Mononuclear cell (primary cell): ENCODE results near the gene BCAS3. TPM values are rescaled to one million over a fixed set of nuclear protein-coding genes. Genes with fewer than 3 reads are reported as not detected.
"Not testable (repeated sequence)": the region's sequence is repeated elsewhere in the genome, so short reads cannot be mapped to it uniquely, and the experiment has no call there.

Experiments used
- H3K27me3 ChIP-seq: 2 replicates; pipeline ENCODE4 v1.6.0; 2011; ENCODE audit warnings: low read length, control low read depth; ENCODE audit not compliant: insufficient read depth
- H3K4me1 ChIP-seq: 2 replicates; pipeline ENCODE4 v1.5.1; 2011; ENCODE audit warnings: mild to moderate bottlenecking, low read length, control low read depth; ENCODE audit not compliant: insufficient read depth
- H3K4me3 ChIP-seq: 2 replicates; pipeline ENCODE4 v1.5.1; 2011; ENCODE audit warnings: mild to moderate bottlenecking, low read length, moderate library complexity
- H3K9me3 ChIP-seq: 2 replicates; pipeline ENCODE4 v1.5.1; 2011; ENCODE audit warnings: low read depth, mild to moderate bottlenecking, control low read depth, low read length
- total RNA-seq: library from RNA; depleted of rRNA; stranded (reverse); fragments of >200 nt; gene quantifications from one replicate; pipeline ENCODE4 v1.2.3, GENCODE V29; 2012

The BCAS3 gene
- total RNA-seq, 1 donor = 23.9 TPM

DNA sequence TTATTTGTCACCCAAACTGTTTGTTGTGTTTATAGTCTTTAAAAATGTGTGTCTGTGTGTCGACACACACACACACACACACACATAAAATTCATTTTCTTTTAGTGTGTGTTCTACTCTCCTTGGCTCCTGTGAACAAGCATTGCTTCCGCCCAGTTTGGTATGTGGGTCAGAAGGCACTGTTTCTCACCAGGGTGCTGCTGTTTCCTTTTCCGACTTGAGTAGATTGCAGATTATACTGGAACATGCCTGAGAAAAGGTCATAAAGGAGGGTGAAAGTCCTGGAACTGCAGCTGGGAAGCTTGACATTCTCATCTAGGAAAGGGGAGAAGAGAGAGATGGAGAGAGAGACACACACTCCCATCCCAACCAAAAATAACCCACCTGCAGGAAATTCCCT, 330.3 kb downstream of the BCAS3 start:
- H3K9me3 ChIP-seq = no peaks in the 10 kb centered on the region
- H3K4me3 ChIP-seq = no peak overlapping the region
- H3K4me1 ChIP-seq = no peaks in the 10 kb centered on the region
- H3K27me3 ChIP-seq = no peaks in the 10 kb centered on the region

DNA sequence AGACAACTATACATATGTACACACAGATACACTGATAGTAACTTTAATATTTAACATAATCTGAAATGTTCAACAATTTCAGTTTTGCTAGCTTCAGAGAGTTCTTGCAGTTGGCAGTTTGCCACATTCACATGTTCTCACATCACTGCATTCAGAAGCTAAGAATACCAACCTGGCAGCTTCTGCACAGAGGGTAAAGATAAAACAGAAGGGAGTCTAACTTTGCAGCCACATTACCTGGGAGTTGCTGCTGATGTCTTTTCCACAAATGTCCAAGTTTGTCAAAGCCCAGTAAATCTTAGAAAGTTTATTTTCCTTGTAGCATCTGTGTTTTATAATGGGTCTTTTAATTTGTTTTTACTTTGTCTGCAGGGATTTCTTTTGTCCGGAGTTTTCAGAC, 332.0 kb downstream of the BCAS3 start:
- no peaks in the 10 kb centered on the region for H3K27me3 ChIP-seq
- no peaks in the 10 kb centered on the region for H3K4me1 ChIP-seq
- no peak overlapping the region for H3K4me3 ChIP-seq
- no peaks in the 10 kb centered on the region for H3K9me3 ChIP-seq

DNA sequence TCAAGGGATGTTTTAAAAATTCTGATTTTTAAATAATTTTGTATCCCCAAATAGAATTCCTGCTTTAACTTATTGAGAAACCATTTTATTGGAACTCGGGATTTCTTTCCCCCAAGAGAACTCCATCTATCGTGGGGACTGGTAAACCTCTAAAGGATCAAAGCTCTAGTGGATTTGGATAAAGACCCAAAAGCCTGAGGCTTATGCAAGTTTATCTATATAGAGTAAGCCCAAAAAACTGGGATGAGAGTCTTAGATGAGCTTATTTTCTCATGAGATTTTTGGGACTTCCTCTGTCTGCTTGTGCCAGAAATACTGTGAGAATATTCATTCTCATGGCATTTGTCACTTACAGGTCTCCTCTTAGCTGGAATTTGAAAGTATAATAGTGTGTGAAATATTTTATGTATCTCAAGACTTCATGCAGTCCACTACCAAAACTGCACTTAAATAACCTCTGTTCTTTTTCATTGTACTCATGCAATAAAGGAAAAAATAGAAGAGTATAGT, 333.1 kb downstream of the BCAS3 start:
- Histone ChIP-seq H3K27me3 (no peaks in the 10 kb centered on the region), H3K4me3 (no peak overlapping the region), H3K4me1 (no peaks in the 10 kb centered on the region), H3K9me3 (no peaks in the 10 kb centered on the region)

DNA sequence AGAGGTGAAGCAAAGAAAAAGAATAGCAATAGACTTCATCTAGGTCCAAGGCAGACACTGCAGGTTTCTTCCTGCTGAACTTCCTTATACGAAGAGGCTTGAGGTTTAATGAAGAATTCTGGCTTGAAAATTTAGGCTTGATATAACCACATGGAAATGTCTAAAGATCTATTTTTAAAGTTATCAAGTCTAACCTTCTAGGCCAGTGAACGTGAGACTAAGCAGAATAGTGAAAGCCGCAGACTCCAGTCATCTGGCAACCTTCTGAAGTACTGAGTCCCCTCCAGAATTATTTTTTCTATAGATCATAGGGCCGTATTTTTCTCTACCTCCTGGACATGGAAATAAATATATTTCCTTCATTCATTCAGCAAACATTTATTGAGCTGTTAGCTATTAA, 333.6 kb downstream of the BCAS3 start:
- no peak overlapping the region for H3K4me3 ChIP-seq
- H3K27me3 ChIP-seq = no peaks in the 10 kb centered on the region
- H3K9me3 ChIP-seq = no peaks in the 10 kb centered on the region
- no peaks in the 10 kb centered on the region for H3K4me1 ChIP-seq

DNA sequence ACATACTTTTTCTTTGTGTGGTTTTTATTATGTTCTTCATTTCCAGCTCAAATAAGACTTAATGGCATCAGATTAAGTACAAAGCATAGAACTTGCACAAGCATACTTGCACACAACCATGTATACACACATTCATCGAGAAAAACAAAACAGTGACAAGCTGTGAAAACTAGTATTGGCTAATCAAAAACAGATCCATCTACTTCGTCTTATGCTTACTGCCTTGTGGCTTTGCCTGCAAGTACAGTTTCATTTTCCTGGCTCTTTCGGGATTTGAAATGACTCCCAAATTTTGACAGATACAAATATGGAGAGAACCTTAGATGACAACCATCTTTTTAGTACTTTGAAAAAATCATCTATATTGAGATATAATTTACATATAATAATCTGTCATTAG, 338.3 kb downstream of the BCAS3 start:
- Histone ChIP-seq H3K9me3 (no peaks in the 10 kb centered on the region), H3K4me1 (no peaks in the 10 kb centered on the region), H3K27me3 (no peaks in the 10 kb centered on the region), H3K4me3 (no peak overlapping the region)

DNA sequence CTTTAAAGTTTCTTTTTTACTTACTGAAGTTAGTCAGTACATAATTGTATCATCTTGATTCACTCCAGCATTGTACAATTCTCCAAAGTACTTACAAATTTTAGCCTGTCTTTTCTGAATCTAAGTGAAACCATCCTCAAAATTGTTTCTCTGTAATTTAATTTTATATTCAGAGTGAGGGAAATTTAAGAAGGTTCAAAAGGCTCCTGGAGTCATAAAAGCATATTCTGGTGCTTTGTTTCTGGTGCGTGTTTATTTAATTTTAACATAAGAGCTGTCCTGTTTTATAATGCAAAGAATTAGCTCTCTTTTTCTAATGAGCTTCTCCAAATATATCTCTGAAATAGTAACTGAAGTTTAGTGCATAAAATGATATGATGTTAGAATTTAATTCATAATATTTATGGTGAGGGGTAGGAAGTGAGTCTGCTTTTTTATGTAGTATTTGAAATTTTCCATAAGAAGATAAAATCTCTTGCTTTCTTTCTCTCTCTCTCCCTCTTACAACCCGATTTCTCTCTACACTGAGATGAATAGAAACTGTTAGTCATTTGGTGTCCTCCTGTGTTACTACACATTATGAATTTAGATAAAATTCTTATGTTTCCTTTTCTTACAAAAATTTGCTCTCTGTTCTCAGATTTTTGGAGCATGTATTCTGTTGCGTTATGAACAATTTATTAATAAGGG, 339.8 kb downstream of the BCAS3 start:
- Histone ChIP-seq H3K27me3 (no peaks in the 10 kb centered on the region), H3K4me1 (no peaks in the 10 kb centered on the region), H3K4me3 (no peak overlapping the region), H3K9me3 (no peaks in the 10 kb centered on the region)

DNA sequence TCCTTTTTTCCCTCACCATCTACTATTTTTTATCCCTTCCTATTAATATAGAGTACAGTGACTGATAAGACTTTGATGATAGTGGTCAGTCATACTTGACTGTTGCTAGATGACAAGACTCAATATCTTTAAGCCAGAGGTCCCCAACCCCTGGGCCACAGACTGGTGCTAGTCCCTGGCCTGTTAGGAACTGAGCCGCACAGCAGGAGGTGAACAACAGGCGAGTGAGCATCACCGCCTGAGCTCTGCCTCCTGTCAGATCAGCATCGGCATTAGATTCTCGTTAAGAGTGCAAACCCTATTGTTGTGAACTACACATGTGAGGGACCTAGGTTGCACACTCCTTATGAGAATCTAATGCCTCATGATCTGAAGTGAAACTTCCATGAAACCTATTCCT, 341.3 kb downstream of the BCAS3 start:
- Histone ChIP-seq H3K4me3 (no peak overlapping the region), H3K4me1 (no peaks in the 10 kb centered on the region)

DNA sequence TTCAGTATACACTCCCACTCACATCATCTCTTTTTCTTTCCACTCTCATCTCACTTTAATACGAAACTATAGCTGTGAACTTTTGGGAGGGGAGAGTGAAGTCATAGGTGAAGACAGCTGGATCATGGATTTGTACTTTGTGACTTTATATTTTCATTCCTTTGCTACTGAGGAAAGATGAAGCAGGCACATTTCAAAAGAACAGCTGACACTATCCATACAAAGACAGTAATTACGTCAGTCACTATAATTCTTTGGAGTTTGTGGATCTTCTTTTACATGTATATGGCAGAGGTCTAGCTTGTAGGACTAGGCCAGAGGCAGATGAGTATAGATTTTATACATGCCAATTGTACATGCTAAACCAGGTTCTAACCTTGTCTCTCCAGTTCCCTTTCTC, 346.3 kb downstream of the BCAS3 start:
- Histone ChIP-seq H3K4me1 (no peaks in the 10 kb centered on the region), H3K4me3 (no peak overlapping the region), H3K9me3 (no peaks in the 10 kb centered on the region), H3K27me3 (no peaks in the 10 kb centered on the region)

More for the DNA sequence above, 341.3 kb downstream of the BCAS3 start:
- no peaks in the 10 kb centered on the region for H3K9me3 ChIP-seq
- H3K27me3 ChIP-seq = no peaks in the 10 kb centered on the region

DNA sequence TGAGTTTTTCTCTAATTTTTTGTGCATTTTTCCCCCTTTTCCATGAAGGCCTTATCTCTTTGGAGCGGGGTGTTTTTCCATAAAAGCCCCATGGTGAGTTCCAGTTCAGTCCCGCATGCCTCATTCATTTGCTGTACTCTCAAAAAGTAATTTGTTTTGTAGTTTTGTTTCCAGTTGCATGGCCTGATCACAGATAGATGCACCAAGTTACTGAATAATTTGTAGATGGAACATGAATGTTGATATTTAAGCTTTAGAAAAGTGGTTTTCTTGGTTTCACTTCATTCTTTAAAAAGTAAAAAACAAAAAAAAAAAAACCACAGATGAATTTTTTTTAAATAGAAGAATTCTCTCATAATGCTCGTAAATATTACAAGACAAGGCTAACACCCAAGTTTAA, 349.2 kb downstream of the BCAS3 start:
- no peaks in the 10 kb centered on the region for H3K27me3 ChIP-seq
- H3K4me1 ChIP-seq = no peaks in the 10 kb centered on the region
- no peaks in the 10 kb centered on the region for H3K9me3 ChIP-seq
- H3K4me3 ChIP-seq = no peak overlapping the region

DNA sequence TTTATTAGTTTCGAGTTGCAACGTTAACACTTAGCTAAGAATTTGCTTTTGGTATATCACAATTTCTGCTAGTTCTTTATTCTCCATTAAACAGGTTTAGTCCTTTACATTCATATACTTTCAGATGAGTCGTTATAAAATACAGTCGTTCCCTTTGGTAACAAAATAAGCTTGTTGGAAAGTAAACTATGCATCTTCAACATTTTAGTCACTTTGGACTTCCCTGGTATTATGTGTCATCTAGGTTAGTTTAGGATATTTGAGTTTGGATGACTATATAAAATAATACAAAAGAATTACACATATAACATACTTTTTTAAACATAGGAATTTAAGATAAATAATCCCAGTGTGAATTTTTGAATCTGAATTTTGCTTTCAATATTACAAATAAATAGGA, 351.5 kb downstream of the BCAS3 start:
- H3K4me3 ChIP-seq = no peak overlapping the region
- H3K27me3 ChIP-seq = no peaks in the 10 kb centered on the region
- H3K4me1 ChIP-seq = no peaks in the 10 kb centered on the region
- no peaks in the 10 kb centered on the region for H3K9me3 ChIP-seq

DNA sequence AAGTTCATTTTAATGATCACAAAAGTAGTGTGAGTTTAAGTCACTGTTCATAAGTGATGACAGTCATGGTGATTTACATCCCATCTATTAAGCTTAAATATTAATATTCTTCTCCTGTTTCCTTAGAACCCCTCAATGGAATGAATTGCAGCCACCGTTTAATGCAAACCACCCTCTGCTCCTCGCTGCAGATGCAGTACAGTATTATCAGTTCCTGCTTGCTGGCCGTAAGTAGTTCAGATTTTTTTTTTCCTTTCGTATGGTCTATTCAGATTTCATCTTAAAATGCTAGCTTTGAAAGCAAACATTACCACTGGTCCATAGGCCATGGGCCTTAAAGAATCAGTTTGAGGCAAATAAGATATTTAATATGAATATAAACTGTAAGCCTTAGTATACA, 363.0 kb downstream of the BCAS3 start:
- Histone ChIP-seq H3K4me3 (no peak overlapping the region), H3K4me1 (no peaks in the 10 kb centered on the region), H3K27me3 (no peaks in the 10 kb centered on the region), H3K9me3 (no peaks in the 10 kb centered on the region)

DNA sequence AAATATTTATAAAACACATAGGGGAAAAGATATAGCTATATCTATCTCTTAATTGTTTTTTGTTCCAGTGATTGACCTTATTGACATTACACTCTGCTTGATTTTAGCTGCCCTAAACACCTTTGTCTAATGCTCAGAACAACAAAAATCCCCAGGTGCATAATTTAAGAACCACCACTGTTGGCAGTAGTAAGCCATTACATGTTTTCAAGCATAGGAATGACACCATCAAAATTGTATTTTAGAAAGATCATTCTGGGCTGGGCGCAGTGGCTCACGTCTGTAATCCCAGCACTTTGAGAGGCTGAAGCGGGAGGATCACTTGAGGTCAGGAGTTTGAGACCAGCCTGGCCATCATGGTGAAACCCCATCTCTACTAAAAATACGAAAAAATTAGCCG, 364.7 kb downstream of the BCAS3 start:
- H3K9me3 ChIP-seq, H3K27me3 ChIP-seq, H3K4me3 ChIP-seq, H3K4me1 ChIP-seq: not testable (repeated sequence)

DNA sequence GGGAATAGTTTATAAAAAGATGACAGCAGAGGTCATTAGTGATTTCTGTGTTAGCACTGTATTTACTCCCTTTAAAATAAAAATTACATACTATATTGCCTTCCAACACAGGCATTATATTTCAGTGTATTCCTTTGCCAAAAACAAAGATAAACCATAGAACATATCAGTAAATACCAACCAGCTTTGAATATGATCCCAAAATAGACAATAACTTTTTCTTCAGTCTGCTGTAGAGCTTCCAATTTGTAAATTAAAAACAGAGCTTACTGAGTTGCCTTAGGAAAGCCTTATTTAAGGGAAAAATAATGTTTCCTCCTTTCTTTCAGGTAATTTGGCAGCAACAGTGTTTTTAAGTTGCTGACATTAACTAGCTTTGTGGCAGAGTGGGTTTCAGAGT, 369.9 kb downstream of the BCAS3 start:
- no peak overlapping the region for H3K4me3 ChIP-seq
- no peaks in the 10 kb centered on the region for H3K9me3 ChIP-seq
- H3K27me3 ChIP-seq = no peaks in the 10 kb centered on the region
- no peaks in the 10 kb centered on the region for H3K4me1 ChIP-seq

DNA sequence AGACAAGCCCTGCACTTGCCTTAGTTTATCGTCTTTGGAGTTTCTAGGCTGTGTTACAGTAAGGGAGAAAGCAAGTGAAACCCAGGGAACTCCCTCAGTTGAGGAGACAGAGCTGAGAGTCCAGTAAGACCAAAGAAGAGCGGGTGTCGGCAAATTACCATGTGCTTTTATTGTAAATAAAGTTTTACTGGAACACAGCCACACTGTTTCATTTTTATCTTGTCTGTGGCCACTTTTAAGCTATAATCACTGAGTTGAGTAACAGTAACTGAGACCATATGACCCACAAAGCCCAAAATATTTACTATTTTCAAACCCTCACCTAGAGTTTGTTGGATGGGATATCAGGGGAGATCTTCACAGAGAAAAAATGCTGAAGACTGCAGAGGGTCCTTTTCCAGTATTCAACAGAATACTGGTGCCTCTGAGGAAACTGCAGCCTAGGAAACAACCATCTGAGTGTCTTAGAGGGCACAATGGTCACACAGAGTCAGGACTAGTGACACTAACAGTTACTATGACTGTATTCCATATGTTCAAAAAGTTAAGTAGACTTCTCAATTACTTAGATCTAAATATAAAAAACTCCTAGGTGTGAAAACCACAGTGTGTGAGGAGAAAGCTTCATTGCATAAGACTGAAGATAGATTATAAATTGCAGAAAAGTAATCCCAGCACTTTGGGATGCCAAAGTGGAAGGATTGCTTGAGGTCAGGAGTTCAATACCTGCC, 370.9 kb downstream of the BCAS3 start:
- Histone ChIP-seq H3K9me3 (no peaks in the 10 kb centered on the region), H3K27me3 (no peaks in the 10 kb centered on the region), H3K4me3 (no peak overlapping the region), H3K4me1 (no peaks in the 10 kb centered on the region)

DNA sequence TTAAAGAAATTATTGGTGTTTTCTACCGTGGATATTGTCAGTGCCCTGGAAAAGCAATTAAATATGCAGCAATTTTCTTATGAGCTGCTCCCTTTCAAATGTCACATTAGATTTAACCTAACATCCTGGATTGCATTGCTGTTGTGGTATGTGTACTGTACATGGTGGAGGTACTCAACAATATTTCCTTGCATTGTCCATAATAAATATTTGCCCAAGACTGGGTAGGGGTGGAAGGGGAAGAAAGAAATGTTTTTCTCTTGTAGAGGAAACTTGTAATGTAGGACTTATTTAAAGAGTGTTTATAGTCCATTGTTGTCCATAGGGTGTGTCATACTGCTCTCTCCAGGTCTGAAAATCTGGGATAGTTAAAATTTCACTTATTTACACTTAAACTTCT, 375.8 kb downstream of the BCAS3 start:
- Histone ChIP-seq H3K4me1 (no peaks in the 10 kb centered on the region), H3K9me3 (no peaks in the 10 kb centered on the region), H3K4me3 (no peak overlapping the region), H3K27me3 (no peaks in the 10 kb centered on the region)

DNA sequence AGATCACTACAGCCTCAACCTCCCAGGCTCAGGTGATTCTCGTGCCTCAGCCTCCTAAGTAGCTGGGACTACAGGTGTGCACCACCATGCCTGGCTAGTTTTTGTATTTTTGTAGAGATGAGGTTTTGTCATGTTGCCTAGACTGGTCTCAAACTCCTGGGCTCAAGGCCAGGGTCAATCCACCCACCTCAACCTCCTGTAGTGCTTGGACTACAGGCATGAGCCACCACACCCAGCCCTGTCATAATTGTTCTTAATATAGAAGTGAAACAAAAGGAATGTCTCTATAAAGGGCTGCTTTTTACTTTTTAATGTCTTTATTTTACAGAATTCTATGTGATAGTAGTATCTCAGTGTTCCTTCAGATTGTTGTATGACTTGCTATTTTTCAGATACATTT, 376.8 kb downstream of the BCAS3 start:
- Histone ChIP-seq H3K4me3 (no peak overlapping the region), H3K9me3 (no peaks in the 10 kb centered on the region), H3K4me1 (no peaks in the 10 kb centered on the region), H3K27me3 (no peaks in the 10 kb centered on the region)
